ENCODE data around the gene DTX4.

Gene DTX4

GRCh38 chr11:59226396-59226795 lies 54.5 kb downstream of the DTX4 start:
- Mint-ChIP-seq H3K9me3 (no peaks in the 10 kb centered on the region), H3K36me3 (ENCODE audit: low read depth) (no peaks in the 10 kb centered on the region), H3K27ac (no peak overlapping the region), H3K27me3 (ENCODE audit: low read depth) (peaks cover 4% of the 10 kb centered on the region), H3K4me1 (ENCODE audit: low read depth) (no peaks in the 10 kb centered on the region), H3K4me3 (no peak overlapping the region)
- DNase-seq (ENCODE audit: low spot score), result no peak

- no peaks in the 10 kb centered on the region for H3K4me1 Mint-ChIP-seq (ENCODE audit: low read depth)
Observed at GRCh38 chr11:59240322-59240721, 68.4 kb downstream of the DTX4 start.

GRCh38 chr11:59243633-59244032 lies 71.7 kb downstream of the DTX4 start:
- H3K27me3 Mint-ChIP-seq (ENCODE audit: low read depth), result peaks cover 2% of the 10 kb centered on the region
- no peak overlapping the region for H3K4me3 Mint-ChIP-seq
- H3K4me1 Mint-ChIP-seq (ENCODE audit: low read depth), result peaks cover 13% of the 10 kb centered on the region
- H3K9me3 Mint-ChIP-seq, result peaks cover 14% of the 10 kb centered on the region
- no peak overlapping the region for H3K27ac Mint-ChIP-seq
- DNase-seq (ENCODE audit: low spot score), result no peak
- no peaks in the 10 kb centered on the region for H3K36me3 Mint-ChIP-seq (ENCODE audit: low read depth)

More at GRCh38 chr11:59240322-59240721, 68.4 kb downstream of the DTX4 start:
- Mint-ChIP-seq H3K27ac (no peak overlapping the region), H3K36me3 (ENCODE audit: low read depth) (no peaks in the 10 kb centered on the region), H3K9me3 (peaks cover 14% of the 10 kb centered on the region), H3K27me3 (ENCODE audit: low read depth) (peaks cover 4% of the 10 kb centered on the region), H3K4me3 (no peak overlapping the region)
- no peak for DNase-seq (ENCODE audit: low spot score)

GRCh38 chr11:59247531-59248227 lies 75.7 kb downstream of the DTX4 start:
- Mint-ChIP-seq H3K9me3 (no peaks in the 10 kb centered on the region), H3K4me3 (peak overlapping the region; percentile 5), H3K27me3 (ENCODE audit: low read depth) (peaks cover 2% of the 10 kb centered on the region), H3K4me1 (ENCODE audit: low read depth) (peaks cover 13% of the 10 kb centered on the region), H3K27ac (no peak overlapping the region), H3K36me3 (ENCODE audit: low read depth) (no peaks in the 10 kb centered on the region)
- DNase-seq (ENCODE audit: low spot score), result no peak

GRCh38 chr11:59249535-59249934 lies 77.6 kb downstream of the DTX4 start:
- Mint-ChIP-seq H3K36me3 (ENCODE audit: low read depth) (no peaks in the 10 kb centered on the region), H3K27ac (no peak overlapping the region), H3K27me3 (ENCODE audit: low read depth) (peaks cover 2% of the 10 kb centered on the region), H3K9me3 (no peaks in the 10 kb centered on the region), H3K4me3 (no peak overlapping the region), H3K4me1 (ENCODE audit: low read depth) (peaks cover 13% of the 10 kb centered on the region)
- DNase-seq (ENCODE audit: low spot score), result no peak

GRCh38 chr11:59253001-59253400 lies 81.1 kb downstream of the DTX4 start:
- H3K27ac Mint-ChIP-seq, result no peak overlapping the region
- no peaks in the 10 kb centered on the region for H3K9me3 Mint-ChIP-seq
- H3K27me3 Mint-ChIP-seq (ENCODE audit: low read depth), result no peaks in the 10 kb centered on the region
- no peak for DNase-seq (ENCODE audit: low spot score)
- no peak overlapping the region for H3K4me3 Mint-ChIP-seq
- H3K4me1 Mint-ChIP-seq (ENCODE audit: low read depth), result peaks cover 4% of the 10 kb centered on the region
- H3K36me3 Mint-ChIP-seq (ENCODE audit: low read depth), result no peaks in the 10 kb centered on the region

GRCh38 chr11:59254286-59254685 lies 82.4 kb downstream of the DTX4 start:
- no peaks in the 10 kb centered on the region for H3K27me3 Mint-ChIP-seq (ENCODE audit: low read depth)
- no peaks in the 10 kb centered on the region for H3K9me3 Mint-ChIP-seq
- no peaks in the 10 kb centered on the region for H3K36me3 Mint-ChIP-seq (ENCODE audit: low read depth)
- no peaks in the 10 kb centered on the region for H3K4me1 Mint-ChIP-seq (ENCODE audit: low read depth)
- no peak overlapping the region for H3K27ac Mint-ChIP-seq
- no peak for DNase-seq (ENCODE audit: low spot score)
- H3K4me3 Mint-ChIP-seq, result no peak overlapping the region

GRCh38 chr11:59255281-59255680 lies 83.3 kb downstream of the DTX4 start:
- no peaks in the 10 kb centered on the region for H3K9me3 Mint-ChIP-seq
- no peak overlapping the region for H3K4me3 Mint-ChIP-seq
- no peaks in the 10 kb centered on the region for H3K27me3 Mint-ChIP-seq (ENCODE audit: low read depth)
- no peaks in the 10 kb centered on the region for H3K4me1 Mint-ChIP-seq (ENCODE audit: low read depth)
- H3K27ac Mint-ChIP-seq, result no peak overlapping the region
- no peak for DNase-seq (ENCODE audit: low spot score)
- no peaks in the 10 kb centered on the region for H3K36me3 Mint-ChIP-seq (ENCODE audit: low read depth)
